Tibial artery (tissue), 4 donors: ENCODE measurements around the gene TRIM59.

Experiments used
- DNase-seq, 2 donors: peaks; one replicate each; pipeline ENCODE4 v3.0.0-alpha.2; 2019
- H3K27ac ChIP-seq, 2 donors: fragments of 200-600 bp; sonication (generic) in 1 of 2; 1 replicate in 1 of 2; 2 replicates in 1 of 2; pipeline ENCODE4 v1.5.1; 2018 to 2019; ENCODE audit warnings: mild to moderate bottlenecking in 1 of 2
- H3K27me3 ChIP-seq, 2 donors: fragments of 200-600 bp; sonication (generic) in 1 of 2; one replicate each; pipeline versions ENCODE4 v1.5.1 to v1.6.0; 2016 to 2019
- H3K36me3 ChIP-seq, 3 donors: fragments of 200-600 bp; sonication (generic) in 2 of 3; one replicate each; pipeline ENCODE4 v1.5.1; 2016 to 2019; ENCODE audit warnings: mild to moderate bottlenecking in 2 of 3
- H3K4me1 ChIP-seq, 4 donors: fragments of 200-600 bp; sonication (generic) in 2 of 4; 1 replicate in 3 of 4; 2 replicates in 1 of 4; pipeline ENCODE4 v1.5.1; 2016 to 2019
- H3K4me3 ChIP-seq, 2 donors: fragments of 200-600 bp; sonication (generic) in 1 of 2; 1 replicate in 1 of 2; 2 replicates in 1 of 2; pipeline ENCODE4 v1.5.1; 2018 to 2019; ENCODE audit warnings: mild to moderate bottlenecking in 2 of 2
- H3K9me3 ChIP-seq, 3 donors: fragments of 200-600 bp; sonication (generic) in 1 of 3; one replicate each; pipeline ENCODE4 v1.5.1; 2016 to 2019
- CTCF ChIP-seq, 2 experiments: fragments of 200-600 bp in 1 of 2; fragments of 450-650 bp in 1 of 2; IDR thresholded peaks; one replicate each; pipeline ENCODE4 v1.5.1; 2017 to 2019; ENCODE audit warnings: antibody characterized with exemption in 2 of 2, mild to moderate bottlenecking in 1 of 2, moderate library complexity in 1 of 2
- intact Hi-C: fragments of 100-400 bp; cut with DNase I; formaldehyde crosslinking; loops from one replicate; pipeline ENCODE4 v1.15.0; 2023; ENCODE audit warnings: low total_unique reads

TRIM59 gene

GRCh38 chr3:160475153-160475552 is 25.6 kb upstream of the TRIM59 start:
- Histone ChIP-seq H3K27ac (no peak overlapping the region), H3K9me3 (no peaks in the 10 kb centered on the region), H3K36me3 (no peaks in the 10 kb centered on the region), H3K27me3 (peaks cover 0 to 4% of the 10 kb centered on the region in 2 donors), H3K4me1 (no peaks in the 10 kb centered on the region), H3K4me3 (no peak overlapping the region)
- no peak for TF ChIP-seq CTCF (IDR thresholded peaks at IDR 0.05)
- intact Hi-C loops, result no loop called here
- no peak for DNase-seq

DNA sequence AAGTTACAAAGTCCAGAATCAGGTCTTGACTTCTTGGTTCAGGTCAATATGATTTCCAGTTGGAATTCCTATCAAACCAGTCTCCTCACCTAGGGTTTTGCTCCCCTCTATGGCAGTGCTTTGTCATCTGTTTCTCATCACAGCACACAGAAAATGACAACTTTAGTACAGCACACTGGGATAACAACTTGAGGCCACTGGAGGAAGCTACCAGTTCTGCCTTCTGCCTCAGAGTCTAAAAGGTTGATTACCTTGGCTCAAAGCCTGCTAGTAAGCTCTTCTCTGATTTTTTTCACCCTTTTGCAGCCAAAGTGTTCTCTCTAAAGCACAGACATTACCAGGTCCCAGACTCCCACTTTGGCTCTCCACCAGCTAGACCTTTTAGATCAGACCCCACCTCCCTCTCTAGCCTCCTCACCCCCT is 24.8 kb upstream of the TRIM59 start:
- Histone ChIP-seq H3K4me3 (no peak overlapping the region), H3K9me3 (no peaks in the 10 kb centered on the region), H3K27ac (no peak overlapping the region), H3K27me3 (peaks cover 0 to 4% of the 10 kb centered on the region in 2 donors), H3K4me1 (no peaks in the 10 kb centered on the region), H3K36me3 (no peaks in the 10 kb centered on the region)
- DNase-seq, result no peak
- intact Hi-C loops, result no loop called here
- no peak for TF ChIP-seq CTCF (IDR thresholded peaks at IDR 0.05)

GRCh38 chr3:160473978-160474377 is 24.4 kb upstream of the TRIM59 start:
- TF ChIP-seq CTCF (IDR thresholded peaks at IDR 0.05), result no peak
- no peak for DNase-seq
- Histone ChIP-seq H3K4me1 (no peaks in the 10 kb centered on the region), H3K4me3 (no peak overlapping the region), H3K27me3 (peaks cover 0 to 4% of the 10 kb centered on the region in 2 donors), H3K27ac (no peak overlapping the region), H3K9me3 (no peaks in the 10 kb centered on the region), H3K36me3 (no peaks in the 10 kb centered on the region)
- intact Hi-C loops, result no loop called here

- Histone ChIP-seq H3K27ac (no peak overlapping the region), H3K4me3 (no peak overlapping the region), H3K4me1 (no peaks in the 10 kb centered on the region), H3K27me3 (peaks cover 0 to 4% of the 10 kb centered on the region in 2 donors), H3K9me3 (no peaks in the 10 kb centered on the region), H3K36me3 (no peaks in the 10 kb centered on the region)
- no peak for TF ChIP-seq CTCF (IDR thresholded peaks at IDR 0.05)
- intact Hi-C loops, result no loop called here
- no peak for DNase-seq
These were observed 23.6 kb upstream of the TRIM59 start for GRCh38 chr3:160473221-160473620.

- H3K27me3 ChIP-seq, result peaks cover 0 to 4% of the 10 kb centered on the region in 2 donors
These were observed 22.8 kb upstream of the TRIM59 start for GRCh38 chr3:160472344-160472743.

More at GRCh38 chr3:160472344-160472743, 22.8 kb upstream of the TRIM59 start:
- intact Hi-C loops, result no loop called here
- H3K4me3 ChIP-seq, result no peak overlapping the region
- TF ChIP-seq CTCF (IDR thresholded peaks at IDR 0.05), result no peak
- no peaks in the 10 kb centered on the region for H3K4me1 ChIP-seq
- no peaks in the 10 kb centered on the region for H3K9me3 ChIP-seq
- DNase-seq, result no peak
- H3K27ac ChIP-seq, result no peak overlapping the region
- H3K36me3 ChIP-seq, result no peaks in the 10 kb centered on the region
